SK-N-SH treated with all-trans-retinoic acid at 6 μM for 48 hours (cell line): Measurements from ENCODE around the gene TACO1.

Experiments used
- ARNTL ChIP-seq: fragments of 450-650 bp; formaldehyde crosslinking; IDR thresholded peaks from 2 replicates; pipeline ENCODE4 v1.5.0; 2020; ENCODE audit warnings: low read depth, mild to moderate bottlenecking, moderate library complexity, borderline replicate concordance
- CREB5 ChIP-seq: fragments of 250-450 bp; sonication (Bioruptor Pico); IDR thresholded peaks from 2 replicates; pipeline ENCODE4 v1.5.1; 2020; ENCODE audit warnings: low read depth, mild to moderate bottlenecking, moderate library complexity
- CSRNP3 ChIP-seq: fragments of 250-450 bp; sonication (Bioruptor Pico); IDR thresholded peaks from 2 replicates; pipeline ENCODE4 v1.5.1; 2021; ENCODE audit warnings: mild to moderate bottlenecking, moderate library complexity
- ESRRG ChIP-seq: fragments of 250-450 bp; sonication (Bioruptor Pico); IDR thresholded peaks from 2 replicates; pipeline ENCODE4 v1.6.1; 2021; ENCODE audit warnings: mild to moderate bottlenecking
- GLIS3 ChIP-seq: fragments of 250-450 bp; sonication (Bioruptor Pico); IDR thresholded peaks from 2 replicates; pipeline ENCODE4 v1.5.0; 2020; ENCODE audit warnings: mild to moderate bottlenecking, moderate library complexity
- PPARA ChIP-seq: fragments of 250-450 bp; sonication (Bioruptor Pico); IDR thresholded peaks from 2 replicates; pipeline ENCODE4 v1.5.0; 2020; ENCODE audit warnings: mild to moderate bottlenecking, borderline replicate concordance
- RARB ChIP-seq: fragments of 250-450 bp; sonication (Bioruptor Pico); IDR thresholded peaks from 2 replicates; pipeline ENCODE4 v1.8.0; 2021; ENCODE audit warnings: mild to moderate bottlenecking, moderate library complexity
- ZC3H10 ChIP-seq: fragments of 250-450 bp; sonication (Bioruptor Pico); IDR thresholded peaks from 2 replicates; pipeline ENCODE4 v1.5.1; 2021; ENCODE audit warnings: mild to moderate bottlenecking, moderate library complexity
- ZFP3 ChIP-seq: fragments of 250-450 bp; sonication (Bioruptor Pico); IDR thresholded peaks from 2 replicates; pipeline ENCODE4 v1.5.0; 2020; ENCODE audit warnings: mild to moderate bottlenecking, moderate library complexity
- ZFP30 ChIP-seq: fragments of 450-650 bp; formaldehyde crosslinking; IDR thresholded peaks from 2 replicates; pipeline ENCODE4 v1.5.0; 2022; ENCODE audit warnings: mild to moderate bottlenecking, moderate library complexity

GRCh38 chr17:63595132-63595531, 5.6 kb upstream of the TACO1 start:
- TF ChIP-seq ARNTL (CRISPR knock-in tag) (no peak), RARB (no peak), GLIS3 (CRISPR knock-in tag) (no peak), CSRNP3 (no peak), PPARA (CRISPR knock-in tag) (no peak), ZFP30 (no peak), ZC3H10 (CRISPR knock-in tag) (no peak), ESRRG (no peak), CREB5 (no peak), ZFP3 (CRISPR knock-in tag) (peak; percentile 93)
